A549 (cell line): ENCODE measurements around the gene UST.

Experiments used
- CBX8 ChIP-seq: fragments of 200-600 bp; sonication (generic); IDR thresholded peaks from 2 replicates; pipeline ENCODE4 v1.6.1; 2016
- CEBPB ChIP-seq, 2 experiments: fragments of >200 bp in 1 of 2; sonication (Bioruptor Twin) in 1 of 2; formaldehyde crosslinking in 1 of 2; IDR thresholded peaks; 2 replicates each; pipeline ENCODE4 v1.6.1; 2012 to 2016
- ESRRA ChIP-seq: fragments of 150-350 bp; IDR thresholded peaks from 2 replicates; pipeline ENCODE4 v1.6.1; 2014; ENCODE audit warnings: mild to moderate bottlenecking, low read length, borderline replicate concordance
- JUN ChIP-seq, 2 experiments: fragments of >200 bp; sonication (Bioruptor Twin); formaldehyde crosslinking; IDR thresholded peaks; 2 replicates in 1 of 2; 3 replicates in 1 of 2; pipeline ENCODE4 v1.6.1; 2016 to 2017
- KDM1A ChIP-seq: fragments of 200-600 bp; sonication (generic); IDR thresholded peaks from 2 replicates; pipeline ENCODE4 v1.6.1; 2016; ENCODE audit warnings: low read depth, mild to moderate bottlenecking
- MAFK ChIP-seq: fragments of 450-650 bp; IDR thresholded peaks from 2 replicates; pipeline ENCODE4 v1.6.1; 2014; ENCODE audit not compliant: partially characterized antibody
- NFE2L2 ChIP-seq: fragments of 150-350 bp; conservative IDR thresholded peaks from 2 replicates; pipeline ENCODE4 v1.6.1; 2014; ENCODE audit warnings: low read length
- POLR2A ChIP-seq: IDR thresholded peaks from 2 replicates; pipeline ENCODE4 v1.6.1; 2012; ENCODE audit warnings: mild to moderate bottlenecking, low read length
- RFX5 ChIP-seq: fragments of 450-650 bp; IDR thresholded peaks from 2 replicates; pipeline ENCODE4 v1.7.1; 2014; ENCODE audit warnings: antibody characterized with exemption, mild to moderate bottlenecking, moderate library complexity
- SREBF2 ChIP-seq: fragments of 450-650 bp; IDR thresholded peaks from 2 replicates; pipeline ENCODE4 v1.6.1; 2014; ENCODE audit warnings: mild to moderate bottlenecking, moderate library complexity
- USF2 ChIP-seq: fragments of 450-650 bp; IDR thresholded peaks from 2 replicates; pipeline ENCODE4 v1.6.1; 2014; ENCODE audit warnings: antibody characterized with exemption
- TF ChIP-seq, protein P1 (sequence below): fragments of >200 bp; sonication (Bioruptor Twin); formaldehyde crosslinking; IDR thresholded peaks from 3 replicates; pipeline ENCODE4 v1.5.1; 2016
- TF ChIP-seq, protein P2 (sequence below): IDR thresholded peaks from 2 replicates; pipeline ENCODE4 v1.6.1; 2012

GRCh38 chr6:148864941-148865340, 118.1 kb downstream of the UST start:
- TF ChIP-seq POLR2A (no peak), RFX5 (no peak), SREBF2 (no peak), USF2 (no peak), CEBPB (IDR thresholded peaks at IDR 0.05) (no peak), MAFK (no peak), ESRRA (no peak), JUN (IDR thresholded peaks at IDR 0.05) (no peak), KDM1A (no peak), CBX8 (no peak), NFE2L2 (no peak)
- TF ChIP-seq, protein P1, sequence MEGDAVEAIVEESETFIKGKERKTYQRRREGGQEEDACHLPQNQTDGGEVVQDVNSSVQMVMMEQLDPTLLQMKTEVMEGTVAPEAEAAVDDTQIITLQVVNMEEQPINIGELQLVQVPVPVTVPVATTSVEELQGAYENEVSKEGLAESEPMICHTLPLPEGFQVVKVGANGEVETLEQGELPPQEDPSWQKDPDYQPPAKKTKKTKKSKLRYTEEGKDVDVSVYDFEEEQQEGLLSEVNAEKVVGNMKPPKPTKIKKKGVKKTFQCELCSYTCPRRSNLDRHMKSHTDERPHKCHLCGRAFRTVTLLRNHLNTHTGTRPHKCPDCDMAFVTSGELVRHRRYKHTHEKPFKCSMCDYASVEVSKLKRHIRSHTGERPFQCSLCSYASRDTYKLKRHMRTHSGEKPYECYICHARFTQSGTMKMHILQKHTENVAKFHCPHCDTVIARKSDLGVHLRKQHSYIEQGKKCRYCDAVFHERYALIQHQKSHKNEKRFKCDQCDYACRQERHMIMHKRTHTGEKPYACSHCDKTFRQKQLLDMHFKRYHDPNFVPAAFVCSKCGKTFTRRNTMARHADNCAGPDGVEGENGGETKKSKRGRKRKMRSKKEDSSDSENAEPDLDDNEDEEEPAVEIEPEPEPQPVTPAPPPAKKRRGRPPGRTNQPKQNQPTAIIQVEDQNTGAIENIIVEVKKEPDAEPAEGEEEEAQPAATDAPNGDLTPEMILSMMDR = no peak
- TF ChIP-seq, protein P2, sequence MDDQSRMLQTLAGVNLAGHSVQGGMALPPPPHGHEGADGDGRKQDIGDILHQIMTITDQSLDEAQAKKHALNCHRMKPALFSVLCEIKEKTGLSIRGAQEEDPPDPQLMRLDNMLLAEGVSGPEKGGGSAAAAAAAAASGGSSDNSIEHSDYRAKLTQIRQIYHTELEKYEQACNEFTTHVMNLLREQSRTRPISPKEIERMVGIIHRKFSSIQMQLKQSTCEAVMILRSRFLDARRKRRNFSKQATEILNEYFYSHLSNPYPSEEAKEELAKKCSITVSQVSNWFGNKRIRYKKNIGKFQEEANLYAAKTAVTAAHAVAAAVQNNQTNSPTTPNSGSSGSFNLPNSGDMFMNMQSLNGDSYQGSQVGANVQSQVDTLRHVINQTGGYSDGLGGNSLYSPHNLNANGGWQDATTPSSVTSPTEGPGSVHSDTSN = no peak
